HepG2 (cell line): ENCODE data around the gene DDAH2. TPM values are rescaled to one million over a fixed set of nuclear protein-coding genes. Genes with fewer than 3 reads are reported as not detected.

Experiments used
- ATF4 ChIP-seq, 2 experiments: fragments of 450-650 bp in 1 of 2; sonication (generic) in 1 of 2; formaldehyde crosslinking; IDR thresholded peaks; 2 replicates each; pipeline versions ENCODE4 v1.5.0 to v1.8.0; 2020 to 2022; ENCODE audit warnings: mild to moderate bottlenecking in 1 of 2, missing genetic modification reagents in 1 of 2
- BRF2 ChIP-seq: sonication (generic); formaldehyde crosslinking; IDR thresholded peaks from 2 replicates; pipeline ENCODE4 v1.8.1; 2022; ENCODE audit warnings: mild to moderate bottlenecking, missing genetic modification reagents
- CEBPZ ChIP-seq: IDR thresholded peaks from 2 replicates; pipeline ENCODE4 v1.6.1; 2012; ENCODE audit warnings: low read length, improper control_type of control experiment
- GATAD2A ChIP-seq: IDR thresholded peaks from 2 replicates; pipeline ENCODE4 v1.6.1; 2016
- MAFK ChIP-seq, 2 experiments: IDR thresholded peaks in 1 of 2; conservative IDR thresholded peaks in 1 of 2; 2 replicates each; pipeline ENCODE4 v1.6.1; 2011; ENCODE audit warnings: improper control_type of control experiment in 2 of 2, low read length in 2 of 2
- NFE2L1 ChIP-seq: sonication (generic); formaldehyde crosslinking; IDR thresholded peaks from 2 replicates; pipeline ENCODE4 v1.4.0; 2020; ENCODE audit warnings: missing genetic modification reagents, mild to moderate bottlenecking, borderline replicate concordance
- RBFOX2 ChIP-seq: fragments of 200-400 bp; formaldehyde crosslinking; IDR thresholded peaks from 2 replicates; pipeline ENCODE4 v1.6.1; 2017; ENCODE audit warnings: low read depth, mild to moderate bottlenecking, low read length
- RBM22 ChIP-seq: fragments of 200-400 bp; formaldehyde crosslinking; optimal IDR thresholded peaks from 2 replicates; pipeline ENCODE3; 2017; ENCODE audit warnings: mild to moderate bottlenecking, low read length, moderate library complexity
- REST ChIP-seq, 2 experiments: IDR thresholded peaks; 2 replicates each; pipeline ENCODE4 v1.6.1; 2011 to 2012; ENCODE audit warnings: low read length in 2 of 2, borderline replicate concordance in 1 of 2, low read depth in 1 of 2, mild to moderate bottlenecking in 1 of 2, moderate library complexity in 1 of 2
- SRSF1 ChIP-seq: fragments of 200-400 bp; formaldehyde crosslinking; optimal IDR thresholded peaks from 2 replicates; pipeline ENCODE3; 2017; ENCODE audit warnings: mild to moderate bottlenecking, low read depth, low read length, moderate library complexity
- TCF7 ChIP-seq: sonication (generic); IDR thresholded peaks from 2 replicates; pipeline ENCODE4 v1.6.1; 2016; ENCODE audit warnings: antibody characterized with exemption, low read depth
- ZBTB34 ChIP-seq: sonication (generic); formaldehyde crosslinking; IDR thresholded peaks from 2 replicates; pipeline ENCODE4 v1.8.0; 2022; ENCODE audit warnings: mild to moderate bottlenecking, missing genetic modification reagents
- ZFP82 ChIP-seq: sonication (generic); formaldehyde crosslinking; IDR thresholded peaks from 2 replicates; pipeline ENCODE4 v1.5.1; 2020; ENCODE audit warnings: mild to moderate bottlenecking, missing genetic modification reagents, borderline replicate concordance
- ZMYM3 ChIP-seq: sonication (generic); formaldehyde crosslinking; IDR thresholded peaks from 2 replicates; pipeline ENCODE4 v1.5.1; 2020; ENCODE audit warnings: mild to moderate bottlenecking, missing genetic modification reagents
- ZNF383 ChIP-seq: sonication (generic); formaldehyde crosslinking; IDR thresholded peaks from 2 replicates; pipeline ENCODE4 v1.4.0; 2020; ENCODE audit warnings: missing genetic modification reagents, mild to moderate bottlenecking, borderline replicate concordance
- ZNF552 ChIP-seq: sonication (generic); formaldehyde crosslinking; IDR thresholded peaks from 2 replicates; pipeline ENCODE4 v1.9.0; 2022; ENCODE audit warnings: missing genetic modification reagents, mild to moderate bottlenecking, borderline replicate concordance
- ZNF644 ChIP-seq: IDR thresholded peaks from 2 replicates; pipeline ENCODE4 v1.6.1; 2016; ENCODE audit warnings: low read depth
- ZNF777 ChIP-seq: sonication (generic); formaldehyde crosslinking; IDR thresholded peaks from 2 replicates; pipeline ENCODE4 v1.4.0; 2020; ENCODE audit warnings: missing genetic modification reagents
- polyA plus RNA-seq, 8 experiments: library from polyadenylated mRNA; depleted of rRNA in 3 of 8; stranded (reverse) in 7 of 8; unstranded in 1 of 8; fragments of >200 nt; fragmentation: Illumina TruSeq in 4 of 8; extraction: Trizol in 4 of 8; gene quantifications; 2 replicates each; pipeline versions ENCODE4 v1.2.1 to v1.2.3, GENCODE V29; 2011 to 2016; ENCODE audit warnings: low read depth in 4 of 8, missing spikeins in 1 of 8, mixed read lengths in 1 of 8; ENCODE audit not compliant: insufficient read depth in 1 of 8
- total RNA-seq, 5 experiments: library from RNA; depleted of rRNA; stranded (reverse); fragments of >200 nt; fragmentation: Illumina TruSeq; extraction: Trizol; gene quantifications; 2 replicates each; pipeline ENCODE4 v1.2.3, GENCODE V29; 2016; ENCODE audit warnings: low read depth in 1 of 5

DDAH2 gene
- total and polyA plus RNA-seq, 2 of the 13 experiments (the other 11 are each of a cell fraction or from before 2014, with no cell fraction given): 16.4 to 21.1 TPM

GRCh38 chr6:31769684-31770371 is 40.7 kb upstream of the DDAH2 start (continued):
- TF ChIP-seq BRF2 (CRISPR knock-in tag) (no peak), ATF4 (CRISPR knock-in tag; IDR thresholded peaks at IDR 0.05) (no peak), ZFP82 (no peak), SRSF1 (no peak), ZBTB34 (CRISPR knock-in tag) (no peak), NFE2L1 (CRISPR knock-in tag) (no peak), MAFK (conservative IDR thresholded peaks at IDR 0.05 in 1 of 2, IDR thresholded peaks at IDR 0.05 in 1 of 2; ENCODE audit: low read length in 2 of 2) (no peak), RBFOX2 (no peak), GATAD2A (peak; percentile 54), TCF7 (no peak), REST (IDR thresholded peaks at IDR 0.05; ENCODE audit: borderline replicate concordance in 1 of 2, low read depth in 1 of 2, low read length in 2 of 2) (no peak), CEBPZ (no peak), RBM22 (no peak), ZNF383 (CRISPR knock-in tag) (no peak), ZNF644 (peak; percentile 53; the same call in 1 of the 2 replicates), ZNF777 (CRISPR knock-in tag) (no peak), ZMYM3 (CRISPR knock-in tag) (peak; percentile 46; the same call in 1 of the 2 replicates), ZNF552 (CRISPR knock-in tag) (no peak)
